ENCODE measurements around the gene DAB1. TPM values are rescaled to one million over a fixed set of nuclear protein-coding genes. Genes with fewer than 3 reads are reported as not detected.

The DAB1 gene
- total RNA-seq, 1 donor from 2014 or later = 0.27 TPM

GRCh38 chr1:56985857-56986256, 438.0 kb downstream of the DAB1 start:
- H3K27ac Mint-ChIP-seq (ENCODE audit: unreplicated experiment) = no peak overlapping the region
- DNase-seq (ENCODE audit: extremely low spot score, unreplicated experiment) = no peak
- H3K27me3 Mint-ChIP-seq (ENCODE audit: unreplicated experiment) = peaks cover 6% of the 10 kb centered on the region
- TF ChIP-seq, protein P1, sequence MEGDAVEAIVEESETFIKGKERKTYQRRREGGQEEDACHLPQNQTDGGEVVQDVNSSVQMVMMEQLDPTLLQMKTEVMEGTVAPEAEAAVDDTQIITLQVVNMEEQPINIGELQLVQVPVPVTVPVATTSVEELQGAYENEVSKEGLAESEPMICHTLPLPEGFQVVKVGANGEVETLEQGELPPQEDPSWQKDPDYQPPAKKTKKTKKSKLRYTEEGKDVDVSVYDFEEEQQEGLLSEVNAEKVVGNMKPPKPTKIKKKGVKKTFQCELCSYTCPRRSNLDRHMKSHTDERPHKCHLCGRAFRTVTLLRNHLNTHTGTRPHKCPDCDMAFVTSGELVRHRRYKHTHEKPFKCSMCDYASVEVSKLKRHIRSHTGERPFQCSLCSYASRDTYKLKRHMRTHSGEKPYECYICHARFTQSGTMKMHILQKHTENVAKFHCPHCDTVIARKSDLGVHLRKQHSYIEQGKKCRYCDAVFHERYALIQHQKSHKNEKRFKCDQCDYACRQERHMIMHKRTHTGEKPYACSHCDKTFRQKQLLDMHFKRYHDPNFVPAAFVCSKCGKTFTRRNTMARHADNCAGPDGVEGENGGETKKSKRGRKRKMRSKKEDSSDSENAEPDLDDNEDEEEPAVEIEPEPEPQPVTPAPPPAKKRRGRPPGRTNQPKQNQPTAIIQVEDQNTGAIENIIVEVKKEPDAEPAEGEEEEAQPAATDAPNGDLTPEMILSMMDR (IDR thresholded peaks at IDR 0.05) = no peak
- H3K36me3 Mint-ChIP-seq (ENCODE audit: unreplicated experiment) = no peaks in the 10 kb centered on the region
- H3K9me3 Mint-ChIP-seq (ENCODE audit: unreplicated experiment) = no peaks in the 10 kb centered on the region
- H3K4me1 Mint-ChIP-seq (ENCODE audit: unreplicated experiment) = no peaks in the 10 kb centered on the region
- H3K4me3 Mint-ChIP-seq (ENCODE audit: unreplicated experiment) = no peak overlapping the region

- no peaks in the 10 kb centered on the region for H3K4me1 Mint-ChIP-seq (ENCODE audit: unreplicated experiment)
- no peak overlapping the region for H3K4me3 Mint-ChIP-seq (ENCODE audit: unreplicated experiment)
- TF ChIP-seq, protein P1 (IDR thresholded peaks at IDR 0.05) = no peak
- H3K36me3 Mint-ChIP-seq (ENCODE audit: unreplicated experiment) = no peaks in the 10 kb centered on the region
- H3K27ac Mint-ChIP-seq (ENCODE audit: unreplicated experiment) = no peak overlapping the region
- peaks cover 6% of the 10 kb centered on the region for H3K27me3 Mint-ChIP-seq (ENCODE audit: unreplicated experiment)
- H3K9me3 Mint-ChIP-seq (ENCODE audit: unreplicated experiment) = no peaks in the 10 kb centered on the region
- no peak for DNase-seq (ENCODE audit: extremely low spot score, unreplicated experiment)
Observed at GRCh38 chr1:56983484-56983883, 440.4 kb downstream of the DAB1 start.

DNA sequence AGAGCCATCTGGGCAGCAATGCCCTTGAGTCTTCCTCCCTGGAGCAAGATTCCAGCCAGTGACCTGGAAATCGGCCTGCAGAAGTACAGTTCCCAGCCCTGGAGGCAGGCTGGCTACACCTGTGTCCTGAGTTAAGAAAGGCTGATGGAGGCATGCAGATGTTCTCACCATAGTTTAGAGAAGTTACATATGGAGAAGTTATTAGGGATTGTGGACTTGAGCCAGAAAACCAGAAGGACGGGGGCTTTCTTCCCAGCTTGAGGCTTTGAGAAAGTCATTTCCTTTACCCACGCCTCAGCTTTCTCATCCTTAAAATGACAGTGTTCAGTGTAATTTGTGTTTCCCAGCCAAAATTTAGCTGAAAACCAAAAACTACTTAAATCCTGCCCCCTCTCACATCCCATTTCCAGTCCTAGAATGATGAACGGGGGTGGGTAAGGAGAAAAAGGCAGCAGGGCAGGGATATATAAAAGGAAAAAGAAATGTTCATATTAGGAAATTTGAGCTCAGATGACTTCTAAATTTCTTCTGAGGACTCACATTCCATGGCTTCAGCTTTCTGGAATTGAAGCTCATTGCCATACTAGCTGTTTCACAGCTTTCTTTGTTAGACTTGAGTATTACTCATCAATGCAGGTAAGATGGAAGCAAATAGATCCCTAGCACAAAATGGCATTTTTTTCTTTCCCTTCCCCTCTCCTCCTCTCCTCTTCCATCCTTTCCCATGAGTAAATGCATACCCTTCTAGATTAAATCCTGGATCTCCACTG, 443.7 kb downstream of the DAB1 start:
- Mint-ChIP-seq H3K36me3 (ENCODE audit: unreplicated experiment) (no peaks in the 10 kb centered on the region), H3K27me3 (ENCODE audit: unreplicated experiment) (peaks cover 6% of the 10 kb centered on the region), H3K9me3 (ENCODE audit: unreplicated experiment) (no peaks in the 10 kb centered on the region), H3K4me3 (ENCODE audit: unreplicated experiment) (no peak overlapping the region), H3K27ac (ENCODE audit: unreplicated experiment) (no peak overlapping the region), H3K4me1 (ENCODE audit: unreplicated experiment) (no peaks in the 10 kb centered on the region)
- TF ChIP-seq, protein P1 (IDR thresholded peaks at IDR 0.05) = no peak
- no peak for DNase-seq (ENCODE audit: extremely low spot score, unreplicated experiment)

DNA sequence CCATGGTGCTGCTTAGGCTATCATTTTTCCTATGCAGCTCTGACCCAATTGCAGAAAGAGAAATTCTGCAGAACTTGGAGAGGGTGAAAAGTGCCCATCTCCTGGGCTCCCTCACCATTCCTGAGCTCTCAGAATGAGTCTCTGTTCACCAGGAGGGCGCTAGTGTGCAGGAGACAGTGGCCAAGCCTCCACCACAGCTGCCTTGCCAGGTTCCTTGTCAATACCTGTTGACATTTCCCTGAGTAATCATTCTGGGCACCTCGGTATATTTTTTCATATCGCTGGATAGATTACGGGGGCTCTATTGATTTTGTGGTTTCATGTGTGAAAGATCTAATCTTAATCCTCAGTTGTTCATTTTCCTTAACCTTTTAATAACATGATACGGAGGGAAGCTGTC, 445.0 kb downstream of the DAB1 start:
- no peaks in the 10 kb centered on the region for H3K9me3 Mint-ChIP-seq (ENCODE audit: unreplicated experiment)
- H3K27me3 Mint-ChIP-seq (ENCODE audit: unreplicated experiment) = peaks cover 6% of the 10 kb centered on the region
- H3K27ac Mint-ChIP-seq (ENCODE audit: unreplicated experiment) = no peak overlapping the region

GRCh38 chr1:56977910-56978309, 445.9 kb downstream of the DAB1 start:
- no peak overlapping the region for H3K4me3 Mint-ChIP-seq (ENCODE audit: unreplicated experiment)
- TF ChIP-seq, protein P1 (IDR thresholded peaks at IDR 0.05) = no peak
- H3K27me3 Mint-ChIP-seq (ENCODE audit: unreplicated experiment) = peaks cover 6% of the 10 kb centered on the region
- DNase-seq (ENCODE audit: extremely low spot score, unreplicated experiment) = no peak
- H3K9me3 Mint-ChIP-seq (ENCODE audit: unreplicated experiment) = no peaks in the 10 kb centered on the region
- H3K4me1 Mint-ChIP-seq (ENCODE audit: unreplicated experiment) = no peaks in the 10 kb centered on the region
- H3K27ac Mint-ChIP-seq (ENCODE audit: unreplicated experiment) = no peak overlapping the region
- no peaks in the 10 kb centered on the region for H3K36me3 Mint-ChIP-seq (ENCODE audit: unreplicated experiment)

More for the DNA sequence above, 445.0 kb downstream of the DAB1 start:
- H3K4me1 Mint-ChIP-seq (ENCODE audit: unreplicated experiment) = no peaks in the 10 kb centered on the region
- H3K4me3 Mint-ChIP-seq (ENCODE audit: unreplicated experiment) = no peak overlapping the region
- no peak for DNase-seq (ENCODE audit: extremely low spot score, unreplicated experiment)
- TF ChIP-seq, protein P1 (IDR thresholded peaks at IDR 0.05) = no peak
- no peaks in the 10 kb centered on the region for H3K36me3 Mint-ChIP-seq (ENCODE audit: unreplicated experiment)

Data from osteocyte (in vitro differentiated cells).